Right lobe of liver (tissue), 6 donors: ENCODE measurements around the gene MAML3. TPM values are rescaled to one million over a fixed set of nuclear protein-coding genes. Genes with fewer than 3 reads are reported as not detected.

Experiments
- ATAC-seq, 4 donors: fragments of 200-7000 bp; cut with Tn5 transposase; one replicate each; pipeline ENCODE4 v1.9.1; 2020; ENCODE audit warnings: mild to moderate bottlenecking in 4 of 4, moderate library complexity in 4 of 4
- DNase-seq, 3 donors: peaks; one replicate each; pipeline ENCODE4 v3.0.0-alpha.2; 2020
- H3K27ac ChIP-seq, 3 donors: fragments of 200-600 bp; one replicate each; pipeline ENCODE4 v1.8.0; 2022
- H3K27me3 ChIP-seq, 2 donors: fragments of 200-600 bp; one replicate each; pipeline ENCODE4 v1.8.0; 2022
- H3K36me3 ChIP-seq, 4 donors: fragments of 200-600 bp; sonication (generic) in 1 of 4; one replicate each; pipeline versions ENCODE4 v1.5.1 to v1.8.0; 2017 to 2022; ENCODE audit warnings: control low read depth in 1 of 4
- H3K4me1 ChIP-seq, 4 donors: fragments of 200-600 bp; sonication (generic) in 1 of 4; one replicate each; pipeline versions ENCODE4 v1.5.1 to v1.8.0; 2017 to 2022; ENCODE audit warnings: control low read depth in 1 of 4
- H3K4me3 ChIP-seq, 3 donors: fragments of 200-600 bp; one replicate each; pipeline ENCODE4 v1.8.0; 2022
- H3K9me3 ChIP-seq, 4 donors: fragments of 200-600 bp; sonication (generic) in 1 of 4; one replicate each; pipeline versions ENCODE4 v1.5.1 to v1.8.0; 2017 to 2022; ENCODE audit warnings: control low read depth in 1 of 4
- CTCF ChIP-seq, 4 donors: fragments of 200-600 bp in 3 of 4; fragments of 450-650 bp in 1 of 4; IDR thresholded peaks; one replicate each; pipeline versions ENCODE4 v1.5.1 to v1.8.0; 2016 to 2022; ENCODE audit warnings: antibody characterized with exemption in 4 of 4, mild to moderate bottlenecking in 2 of 4
- POLR2A ChIP-seq: fragments of 450-650 bp; IDR thresholded peaks from one replicate; pipeline ENCODE4 v1.6.1; 2017; ENCODE audit warnings: antibody characterized with exemption, mild to moderate bottlenecking
- WGBS: methylation state at CpG from one replicate; pipeline ENCODE4 v1.1.6; 2018; ENCODE audit warnings: low coverage, low lambda C conversion rate; ENCODE audit not compliant: insufficient coverage; ENCODE audit errors: missing lambda C conversion rate; 5-methylcytosine and 5-hydroxymethylcytosine counted together
- intact Hi-C, 2 donors: fragments of 100-400 bp; cut with DNase I; formaldehyde crosslinking; loops; one replicate each; pipeline versions ENCODE4 v1.11.2 to v1.14.1; 2022
- total RNA-seq, 6 experiments: library from RNA; depleted of rRNA in 2 of 6; stranded (reverse); fragments of >200 nt in 2 of 6; fragmentation: NEBNext Ultra II Directional in 3 of 6; extraction: Animal tissue kit (Norgen Biotek cat#: 25700) in 3 of 6; gene quantifications; one replicate each; pipeline versions ENCODE4 v1.1.0 to v1.2.4, GENCODE V29; 2016 to 2023
- donor health status: DM: no; HTN: yes; CAD: no.
- donor health status: DM: no; HTN: no; CAD: no.
- donor health status: DM: no; HTN: no; CAD: no.
- donor health status: DM: no; HTN: yes; CAD: no.
- donor health status: DM: no; HTN: yes; CAD: no.

MAML3 gene
- total RNA-seq, 6 experiments from 2014 or later, result 2.6 to 7.8 (median 5.0) TPM

GRCh38 chr4:140097572-140097971, 56.4 kb downstream of the MAML3 start:
- WGBS, result 43% methylated on average over 4 of the region's 4 CpGs
- peaks cover 0 to 12% (median 4%) of the 10 kb centered on the region in 4 donors for H3K4me1 ChIP-seq
- ATAC-seq, result no peak
- no peaks in the 10 kb centered on the region for H3K9me3 ChIP-seq
- H3K4me3 ChIP-seq, result no peak overlapping the region
- no peaks in the 10 kb centered on the region for H3K36me3 ChIP-seq
- intact Hi-C loops, result no loop called here
- no peak for TF ChIP-seq CTCF (IDR thresholded peaks at IDR 0.05)
- TF ChIP-seq POLR2A, result no peak
- no peak overlapping the region for H3K27ac ChIP-seq
- DNase-seq, result no peak
- no peaks in the 10 kb centered on the region for H3K27me3 ChIP-seq

DNA sequence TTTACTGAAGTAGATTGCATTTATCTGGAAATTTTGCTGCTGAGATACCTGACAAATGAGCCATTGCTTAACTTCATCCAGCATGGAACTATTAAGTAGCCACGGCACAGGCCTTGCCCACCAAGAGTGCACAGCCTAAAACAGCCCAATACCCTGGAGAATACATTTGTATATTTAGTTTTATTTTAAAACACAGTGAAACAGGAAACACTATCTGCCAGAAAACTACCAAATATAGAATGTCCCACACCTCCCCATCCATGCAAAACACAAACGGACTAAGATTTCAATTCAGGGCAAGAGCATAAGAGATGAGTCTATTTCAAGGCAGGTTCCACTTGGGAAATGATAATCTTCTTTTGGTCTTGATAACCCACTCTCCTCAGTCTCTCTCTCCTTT, 57.1 kb downstream of the MAML3 start:
- intact Hi-C loops, result no loop called here
- H3K27me3 ChIP-seq, result no peaks in the 10 kb centered on the region
- H3K36me3 ChIP-seq, result no peaks in the 10 kb centered on the region
- H3K4me1 ChIP-seq, result peaks cover 0 to 19% (median 4%) of the 10 kb centered on the region in 4 donors
- H3K4me3 ChIP-seq, result no peak overlapping the region
- no peaks in the 10 kb centered on the region for H3K9me3 ChIP-seq
- ATAC-seq, result no peak
- peak overlapping the region in 1 of 3 donors; percentile 30 for H3K27ac ChIP-seq
- 33% methylated on average over 2 of the region's 2 CpGs for WGBS
- no peak for TF ChIP-seq CTCF (IDR thresholded peaks at IDR 0.05)
- no peak for TF ChIP-seq POLR2A
- no peak for DNase-seq

- Histone ChIP-seq H3K4me3 (no peak overlapping the region), H3K4me1 (peaks cover 0 to 19% (median 4%) of the 10 kb centered on the region in 4 donors), H3K36me3 (no peaks in the 10 kb centered on the region), H3K27ac (peak overlapping the region in 1 of 3 donors; percentile 30), H3K27me3 (no peaks in the 10 kb centered on the region), H3K9me3 (no peaks in the 10 kb centered on the region)
- ATAC-seq (no peak), DNase-seq (no peak)
- TF ChIP-seq CTCF (IDR thresholded peaks at IDR 0.05) (no peak), POLR2A (no peak)
- intact Hi-C loops, result no loop called here
- WGBS, result 78% methylated on average over 5 of the region's 5 CpGs
Measured at GRCh38 chr4:140096483-140096861, 57.5 kb downstream of the MAML3 start.

- peak in 2 of 3 donors; percentile 39 to 52 for DNase-seq
- Histone ChIP-seq H3K27me3 (no peaks in the 10 kb centered on the region), H3K4me1 (peaks cover 0 to 22% (median 4%) of the 10 kb centered on the region in 4 donors), H3K4me3 (no peak overlapping the region), H3K27ac (peak overlapping the region in 2 of 3 donors; percentile 21 to 30), H3K36me3 (no peaks in the 10 kb centered on the region), H3K9me3 (no peaks in the 10 kb centered on the region)
- TF ChIP-seq POLR2A, result peak; percentile 9
- no peak for TF ChIP-seq CTCF (IDR thresholded peaks at IDR 0.05)
- 53% methylated on average over 9 of the region's 9 CpGs for WGBS
- intact Hi-C loops, result no loop called here
- ATAC-seq, result peak; percentile 43 to 61 (median 50)
Measured at GRCh38 chr4:140095694-140096482, 58.1 kb downstream of the MAML3 start.
